ENCODE data around the gene WNT7A. TPM values are rescaled to one million over a fixed set of nuclear protein-coding genes. Genes with fewer than 3 reads are reported as not detected.
A peak's percentile ranks its signal among the peaks of the same experiment; 100 is the strongest.

The WNT7A gene
- polyA plus RNA-seq, 4 donors = 0.05 TPM; not detected in 3

DNA sequence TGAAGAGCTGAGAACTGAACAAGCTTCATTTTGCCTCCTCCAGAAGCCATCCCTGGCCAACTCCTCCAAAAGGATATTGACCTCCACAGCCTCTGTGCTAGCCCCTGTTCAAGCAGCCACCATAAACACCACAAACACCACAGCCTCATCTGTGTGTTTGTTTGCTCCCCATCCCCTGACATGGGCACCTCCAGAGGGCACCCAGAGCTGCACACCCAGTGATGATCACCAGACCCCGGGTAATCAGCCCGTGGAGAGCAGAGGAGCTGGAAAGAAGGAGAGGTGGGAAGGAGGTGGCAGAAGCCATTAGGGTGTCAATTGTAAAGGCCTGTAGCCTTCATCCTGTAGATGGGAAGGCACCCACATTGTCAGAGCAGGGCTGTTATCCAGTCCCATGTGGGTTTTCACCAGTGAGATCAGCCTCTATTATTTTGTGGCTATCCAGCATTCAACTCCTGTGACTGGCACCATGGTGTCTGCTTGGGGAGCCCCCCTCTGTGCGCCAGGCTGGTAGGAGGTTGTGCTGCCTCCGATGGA is 6.8 kb upstream of the WNT7A start:
- no peak for DNase-seq (ENCODE audit: low read depth in 4 of 4, low spot score in 3 of 4)

- DNase-seq (ENCODE audit: low read depth in 4 of 4, low spot score in 3 of 4) = no peak
These were observed 5.8 kb upstream of the WNT7A start for GRCh38 chr3:13885704-13886010.

GRCh38 chr3:13884851-13885703 is 5.2 kb upstream of the WNT7A start:
- DNase-seq (ENCODE audit: low read depth in 4 of 4, low spot score in 3 of 4) = peak in 2 of 4 donors; percentile 41 to 43

GRCh38 chr3:13883681-13884080 is 3.8 kb upstream of the WNT7A start:
- no peak for DNase-seq (ENCODE audit: low read depth in 4 of 4, low spot score in 3 of 4)

- no peak for DNase-seq (ENCODE audit: low read depth in 4 of 4, low spot score in 3 of 4)
These were observed 3.0 kb upstream of the WNT7A start for GRCh38 chr3:13882876-13883275.

- no peak for DNase-seq (ENCODE audit: low read depth in 4 of 4, low spot score in 3 of 4)
These were observed 1.9 kb upstream of the WNT7A start for GRCh38 chr3:13881536-13882410.

DNA sequence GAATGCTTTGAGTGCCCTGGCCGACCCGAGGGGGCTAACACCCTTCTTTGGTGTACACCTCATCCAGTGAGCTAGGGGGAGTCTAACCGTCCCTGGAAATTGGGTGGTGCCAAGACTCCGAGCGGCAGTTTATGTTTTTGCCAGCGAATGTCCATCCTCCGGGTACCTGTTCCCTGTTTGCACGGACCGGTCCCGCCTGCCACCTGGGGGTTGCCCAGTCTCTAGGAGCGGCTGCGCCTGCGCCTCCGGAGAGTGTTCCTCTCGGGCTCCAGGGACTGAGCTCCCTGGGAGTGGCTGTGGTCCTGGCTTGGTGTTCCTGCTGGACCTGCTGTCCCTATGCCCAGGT is 913 bp upstream of the WNT7A start:
- DNase-seq (ENCODE audit: low read depth in 4 of 4, low spot score in 3 of 4) = no peak

- no peak for DNase-seq (ENCODE audit: low read depth in 4 of 4, low spot score in 3 of 4)
These were observed 547 bp downstream of the WNT7A start for GRCh38 chr3:13879102-13879945.

- DNase-seq (ENCODE audit: low read depth in 4 of 4, low spot score in 3 of 4) = peak in 1 of 4 donors; percentile 2
These were observed 1.4 kb downstream of the WNT7A start for GRCh38 chr3:13878281-13879101.

DNA sequence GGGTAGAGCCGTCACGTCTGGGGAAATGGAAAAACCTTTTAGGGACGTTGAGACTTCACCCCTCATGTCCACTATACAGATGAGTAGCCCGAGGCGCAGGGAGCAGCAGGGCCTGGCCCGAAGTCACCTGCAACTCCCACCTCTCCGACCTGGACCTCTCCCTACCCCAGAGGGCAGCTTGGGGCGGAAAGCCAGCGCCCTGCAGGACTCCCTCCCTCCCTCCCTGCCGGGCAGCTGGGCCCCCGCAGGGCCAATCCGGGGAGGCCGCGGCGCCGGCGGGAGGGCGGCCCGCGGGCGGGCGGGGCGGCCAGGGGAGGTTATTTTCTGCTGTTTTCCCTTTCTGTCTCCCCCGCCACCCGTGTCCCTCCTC is 2.0 kb downstream of the WNT7A start:
- no peak for DNase-seq (ENCODE audit: low read depth in 4 of 4, low spot score in 3 of 4)

DNA sequence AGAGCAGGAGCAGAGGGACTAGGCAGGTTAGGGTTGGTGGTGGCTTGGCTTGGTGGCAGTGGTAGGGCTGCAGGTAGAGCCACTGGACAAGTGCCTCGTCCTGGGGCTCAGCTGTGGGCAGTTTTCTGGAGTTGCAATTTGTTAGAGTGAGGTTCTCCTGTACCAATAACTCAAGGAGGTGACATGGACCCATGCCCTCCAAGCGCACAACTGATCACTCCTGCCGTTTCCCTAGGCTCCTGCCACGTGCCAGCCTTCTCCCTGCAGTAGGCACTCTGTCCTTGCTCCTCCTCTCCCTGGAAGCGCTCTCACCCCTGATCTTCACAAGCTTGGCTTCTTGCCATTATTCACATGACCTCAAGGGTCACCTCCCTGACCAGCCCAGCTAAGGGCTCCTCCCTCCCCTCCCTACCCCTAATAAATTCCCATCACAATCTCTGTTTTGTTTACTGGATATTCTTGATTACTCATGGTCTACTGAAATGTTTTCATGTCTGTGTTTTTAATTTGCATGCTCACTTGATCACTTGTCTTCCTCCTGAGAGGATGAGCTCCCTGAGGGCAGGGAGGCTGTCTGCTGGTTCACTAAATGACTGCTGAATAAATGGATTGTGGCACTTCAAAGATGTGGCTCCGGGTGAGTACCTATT is 3.3 kb downstream of the WNT7A start:
- DNase-seq (ENCODE audit: low read depth in 4 of 4, low spot score in 3 of 4) = no peak

- no peak for DNase-seq (ENCODE audit: low read depth in 4 of 4, low spot score in 3 of 4)
These were observed 5.0 kb downstream of the WNT7A start for GRCh38 chr3:13874891-13875290.

- no peak for DNase-seq (ENCODE audit: low read depth in 4 of 4, low spot score in 3 of 4)
These were observed 6.1 kb downstream of the WNT7A start for GRCh38 chr3:13873818-13874217.

DNA sequence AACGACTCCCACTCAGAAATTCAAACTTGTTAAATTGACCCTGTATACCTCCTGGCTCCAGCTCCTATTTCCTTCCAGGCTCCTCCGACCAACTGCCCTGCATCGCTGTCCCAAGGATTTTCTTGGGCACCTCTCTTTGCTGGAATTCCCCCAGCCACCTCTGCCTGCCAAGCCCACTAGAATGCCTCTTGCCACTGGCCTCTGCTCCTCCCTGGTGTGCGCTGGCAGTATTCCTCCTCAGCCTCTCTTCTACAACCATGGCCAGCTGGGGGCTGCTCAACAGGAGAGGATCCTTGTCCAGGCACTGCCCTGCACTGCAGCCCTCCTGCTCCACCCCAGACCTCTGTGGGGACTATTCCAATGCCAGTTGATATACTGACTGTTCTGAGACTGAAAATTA is 7.4 kb downstream of the WNT7A start:
- no peak for DNase-seq (ENCODE audit: low read depth in 4 of 4, low spot score in 3 of 4)

- no peak for DNase-seq (ENCODE audit: low read depth in 4 of 4, low spot score in 3 of 4)
These were observed 8.1 kb downstream of the WNT7A start for GRCh38 chr3:13871791-13872190.

DNA sequence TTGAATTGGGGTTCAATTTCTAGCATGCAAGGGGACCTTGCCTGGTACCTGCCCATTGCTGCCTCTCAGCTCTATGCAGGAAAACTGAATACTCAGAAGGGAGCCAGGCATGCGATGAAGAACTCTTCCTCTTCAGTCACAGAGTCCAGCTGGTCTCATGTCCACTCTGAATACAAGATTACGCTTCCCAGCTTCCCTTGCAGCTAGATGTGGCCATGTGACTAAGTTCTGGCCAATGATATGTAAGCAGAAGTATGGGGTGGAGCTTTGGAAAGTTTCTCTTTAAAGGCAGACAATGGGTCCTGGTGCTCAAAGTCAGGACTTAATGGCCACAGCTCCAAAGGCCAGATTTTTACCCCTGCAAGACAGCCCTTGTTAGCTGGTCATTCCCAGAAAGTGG is 9.0 kb downstream of the WNT7A start:
- DNase-seq (ENCODE audit: low read depth in 4 of 4, low spot score in 3 of 4) = no peak

DNA sequence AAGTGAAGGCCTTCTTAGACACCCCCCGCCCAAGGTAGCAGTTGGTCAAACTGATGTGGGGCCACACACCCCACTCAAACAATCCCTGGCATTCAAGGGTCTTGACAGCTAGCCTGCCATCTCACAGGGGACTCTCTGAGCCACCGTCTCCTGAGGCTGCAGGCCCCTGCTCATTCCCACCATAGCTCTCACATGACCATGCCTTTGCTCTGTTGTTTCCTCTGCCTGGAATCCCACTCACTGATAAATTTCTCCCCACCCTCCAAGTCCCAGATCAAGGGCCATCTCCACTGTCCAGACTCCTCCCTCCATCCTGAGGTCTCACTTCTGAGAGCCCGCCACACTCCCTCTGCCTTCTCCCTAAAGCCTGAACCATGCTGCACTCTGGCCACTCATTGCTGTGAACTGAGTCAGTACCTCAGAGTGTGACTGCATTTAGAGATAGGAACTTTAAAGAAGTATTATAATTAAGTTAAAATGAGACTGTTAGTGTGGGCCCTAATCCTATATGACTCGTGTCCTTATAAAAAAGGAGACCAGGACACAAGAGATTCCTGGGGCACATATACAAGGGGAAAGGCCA is 10.0 kb downstream of the WNT7A start:
- DNase-seq (ENCODE audit: low read depth in 4 of 4, low spot score in 3 of 4) = no peak

- no peak for DNase-seq (ENCODE audit: low read depth in 4 of 4, low spot score in 3 of 4)
These were observed 10.8 kb downstream of the WNT7A start for GRCh38 chr3:13868844-13869724.
